Anterior cingulate cortex (tissue), 58 donors: Measurements from ENCODE around the gene ANXA7.
"Not testable (repeated sequence)": the region's sequence is repeated elsewhere in the genome, so short reads cannot be mapped to it uniquely, and the experiment has no call there.

Source experiments
- DNase-seq, 58 donors: peaks; one replicate each; lab custom pipeline; 2025; lab: John Stamatoyannopoulos, UW

The ANXA7 gene

DNA sequence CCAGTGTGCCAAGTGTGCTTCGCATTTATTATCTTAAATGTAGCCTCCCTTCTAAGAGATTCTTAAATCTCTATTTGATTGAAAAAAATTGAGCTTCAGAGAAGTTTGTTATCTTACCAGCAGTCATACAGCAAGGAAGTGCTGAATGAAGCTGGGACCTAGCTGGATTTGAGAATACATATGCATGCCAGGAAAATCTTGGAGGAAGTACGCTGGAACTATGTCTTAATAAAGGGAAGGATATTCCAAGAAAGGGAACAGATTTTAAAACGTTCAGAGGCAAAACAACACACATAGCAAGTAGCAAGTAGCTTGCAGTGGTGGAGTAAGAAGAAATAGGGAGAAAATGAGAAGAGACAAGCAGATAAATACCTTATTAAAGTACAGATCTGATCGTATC, 56.7 kb downstream of the ANXA7 start:
- DNase-seq, result no peak

DNA sequence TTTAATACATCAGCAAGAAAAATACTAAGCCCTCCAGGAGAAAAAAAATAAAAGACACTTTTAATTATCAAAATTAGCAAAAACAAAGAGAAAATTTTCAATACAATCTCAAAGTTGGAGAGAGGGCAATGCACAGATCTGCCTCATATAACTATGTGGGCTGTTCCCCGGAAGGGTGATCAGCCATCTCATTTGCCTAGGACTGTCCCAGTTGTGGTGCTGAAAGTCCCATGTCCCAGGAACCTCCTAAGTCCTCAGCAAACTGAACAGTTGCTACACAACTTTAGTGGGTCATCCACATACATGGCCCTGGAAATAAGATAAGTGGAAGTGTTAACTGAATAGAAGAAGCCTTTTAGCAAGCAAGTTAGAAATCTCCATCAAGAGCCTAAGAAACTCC, 69.6 kb downstream of the ANXA7 start:
- no peak for DNase-seq

DNA sequence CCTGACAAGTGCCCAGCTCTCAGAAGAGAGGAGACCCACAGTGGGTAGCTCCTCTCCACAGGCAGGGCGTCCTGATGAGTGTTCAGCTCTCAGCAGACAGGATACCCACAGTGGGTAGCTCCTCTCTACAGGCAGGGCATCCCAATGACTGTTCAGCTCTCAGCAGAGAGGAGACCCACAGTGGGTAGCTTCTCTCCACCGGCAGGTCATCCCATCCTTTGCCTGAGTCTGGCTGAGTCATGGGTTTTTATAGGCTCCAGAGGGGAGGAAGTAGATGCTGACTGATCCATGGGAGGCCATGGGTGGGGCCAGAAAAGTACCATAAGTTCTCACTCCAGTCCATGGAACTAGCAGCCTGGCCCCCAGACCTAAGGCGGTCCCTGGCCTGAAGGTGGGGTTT, 73.7 kb downstream of the ANXA7 start:
- DNase-seq, result no peak

DNA sequence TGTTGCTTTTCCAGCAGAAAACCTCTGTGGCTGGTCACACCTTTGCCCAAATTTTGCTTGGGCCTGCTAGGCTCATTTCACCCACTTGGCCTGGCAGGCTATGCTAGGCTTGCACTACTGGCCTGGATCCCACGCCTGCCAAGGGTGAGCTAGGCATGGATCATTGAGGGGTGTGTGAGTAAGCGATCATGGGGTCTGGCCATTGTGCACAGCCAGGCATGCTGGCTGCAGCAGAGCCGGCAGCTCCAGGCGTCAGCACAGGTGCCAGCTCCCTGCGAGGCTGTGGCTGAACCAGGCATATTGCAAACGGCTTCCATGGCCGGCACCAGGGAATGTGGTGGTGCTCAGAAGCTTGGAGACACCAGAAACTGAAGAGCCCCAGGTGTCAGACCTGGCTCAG, 74.4 kb downstream of the ANXA7 start:
- peak in 45 of 58 donors; percentile 1 to 72 (median 22) for DNase-seq

DNA sequence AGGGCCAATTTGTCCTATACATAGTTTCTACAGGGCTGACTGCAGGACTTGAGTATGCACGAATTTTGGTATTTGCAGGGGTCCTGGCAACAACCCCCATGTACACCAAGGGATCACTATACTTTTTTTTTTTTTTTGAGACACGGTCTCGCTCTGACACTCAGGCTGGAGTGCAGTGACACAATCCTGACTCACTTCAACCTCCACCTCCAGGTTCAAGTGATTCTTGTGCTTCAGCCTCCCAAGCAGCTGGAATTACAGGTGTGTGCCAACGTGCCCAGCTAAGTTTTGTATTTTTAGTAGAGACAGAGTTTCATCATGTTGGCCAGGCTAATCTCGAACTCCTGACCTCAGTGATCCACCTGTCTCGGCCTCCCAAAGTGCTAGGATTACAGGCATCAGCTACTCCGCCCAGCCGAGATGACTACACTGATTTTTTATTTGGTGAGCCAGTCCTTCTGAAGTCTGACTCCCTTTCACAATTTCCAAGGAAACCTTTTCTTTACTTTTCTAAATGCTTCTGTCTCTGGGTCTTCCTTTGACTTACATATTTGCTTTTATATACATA, 75.0 kb downstream of the ANXA7 start:
- no peak for DNase-seq

DNA sequence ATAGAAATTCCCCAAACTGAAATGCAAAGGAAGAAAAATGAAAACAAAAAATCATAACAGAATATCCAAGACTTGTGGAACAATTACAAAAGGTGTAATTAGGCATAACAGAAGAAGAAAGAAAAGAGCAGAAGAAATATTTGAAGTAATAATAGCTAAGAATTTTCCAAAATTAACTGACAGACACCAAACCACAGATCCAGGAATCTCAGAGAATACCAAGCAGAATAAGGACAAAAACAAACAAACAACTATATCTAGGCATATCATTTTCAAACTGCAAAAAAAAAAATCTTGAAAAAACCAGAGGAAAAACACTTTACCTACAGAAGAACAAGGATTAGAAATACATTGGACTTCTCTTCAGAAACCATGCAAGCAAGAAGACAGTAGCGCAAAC, 80.7 kb downstream of the ANXA7 start:
- no peak for DNase-seq

DNA sequence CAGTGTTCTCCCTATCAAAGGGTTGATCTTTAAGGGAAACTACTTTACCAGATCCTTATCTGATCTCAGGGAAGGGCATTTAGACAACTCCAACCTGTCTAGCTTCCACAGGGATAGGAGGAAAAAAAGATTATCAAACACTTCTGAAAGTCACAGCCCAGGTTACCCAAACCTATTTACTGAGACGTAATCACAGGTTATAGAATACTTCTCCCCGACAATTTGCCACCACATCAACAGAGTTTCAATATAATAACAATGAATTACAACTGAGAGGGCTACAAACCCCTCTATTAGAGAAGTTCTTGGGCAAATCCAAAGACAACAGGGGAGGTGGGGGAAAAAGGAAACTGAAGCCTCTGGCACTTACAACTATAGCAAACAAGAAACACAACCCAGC, 81.5 kb downstream of the ANXA7 start:
- DNase-seq, result no peak

DNA sequence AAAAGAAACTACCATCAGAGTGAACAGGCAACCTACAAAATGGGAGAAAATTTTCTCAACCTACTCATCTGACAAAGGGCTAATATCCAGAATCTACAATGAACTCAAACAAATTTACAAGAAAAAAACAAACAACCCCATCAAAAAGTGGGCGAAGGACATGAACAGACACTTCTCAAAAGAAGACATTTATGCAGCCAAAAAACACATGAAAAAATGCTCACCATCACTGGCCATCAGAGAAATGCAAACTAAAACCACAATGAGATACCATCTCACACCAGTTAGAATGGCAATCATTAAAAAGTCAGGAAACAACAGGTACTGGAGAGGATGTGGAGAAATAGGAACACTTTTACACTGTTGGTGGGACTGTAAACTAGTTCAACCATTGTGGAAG, 85.3 kb downstream of the ANXA7 start:
- not testable (repeated sequence) for DNase-seq

DNA sequence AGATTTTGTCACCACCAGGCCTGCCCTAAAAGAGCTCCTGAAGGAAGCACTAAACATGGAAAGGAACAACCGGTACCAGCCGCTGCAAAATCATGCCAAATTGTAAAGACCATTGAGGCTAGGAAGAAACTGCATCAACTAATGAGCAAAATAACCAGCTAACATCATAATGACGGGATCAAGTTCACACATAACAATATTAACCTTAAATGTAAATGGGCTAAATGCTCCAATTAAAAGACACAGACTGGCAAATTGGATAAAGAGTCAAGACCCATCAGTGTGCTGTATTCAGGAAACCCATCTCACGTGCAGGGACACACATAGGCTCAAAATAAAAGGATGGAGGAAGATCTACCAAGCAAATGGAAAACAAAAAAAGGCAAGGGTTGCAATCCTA, 88.6 kb downstream of the ANXA7 start:
- not testable (repeated sequence) for DNase-seq
